ENCODE data around the gene ZNF263. TPM values are rescaled to one million over a fixed set of nuclear protein-coding genes. Genes with fewer than 3 reads are reported as not detected.

Gene ZNF263
- total RNA-seq, 1 experiment from 2014 or later, result 29.5 TPM

- TF ChIP-seq ZNF281 (CRISPR knock-in tag; IDR thresholded peaks at IDR 0.05), result 0 out of 2 replicates have a peak, but pooled peaks have one; percentile 50
- no peak for TF ChIP-seq FOXJ3 (CRISPR knock-in tag; IDR thresholded peaks at IDR 0.05; ENCODE audit: borderline replicate concordance)
- TF ChIP-seq CBFB (CRISPR knock-in tag; IDR thresholded peaks at IDR 0.05; ENCODE audit: low read depth), result no peak
- TF ChIP-seq, protein P1, sequence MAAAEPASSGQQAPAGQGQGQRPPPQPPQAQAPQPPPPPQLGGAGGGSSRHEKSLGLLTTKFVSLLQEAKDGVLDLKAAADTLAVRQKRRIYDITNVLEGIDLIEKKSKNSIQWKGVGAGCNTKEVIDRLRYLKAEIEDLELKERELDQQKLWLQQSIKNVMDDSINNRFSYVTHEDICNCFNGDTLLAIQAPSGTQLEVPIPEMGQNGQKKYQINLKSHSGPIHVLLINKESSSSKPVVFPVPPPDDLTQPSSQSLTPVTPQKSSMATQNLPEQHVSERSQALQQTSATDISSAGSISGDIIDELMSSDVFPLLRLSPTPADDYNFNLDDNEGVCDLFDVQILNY (CRISPR knock-in tag; IDR thresholded peaks at IDR 0.05), result 0 out of 2 replicates have a peak, but pooled peaks have one; percentile 56
- TF ChIP-seq ZNF396 (CRISPR knock-in tag; IDR thresholded peaks at IDR 0.05; ENCODE audit: borderline replicate concordance), result no peak
- TF ChIP-seq IRF2 (CRISPR knock-in tag; IDR thresholded peaks at IDR 0.05; ENCODE audit: borderline replicate concordance, low read depth), result no peak
- no peak for TF ChIP-seq RORB (CRISPR knock-in tag; IDR thresholded peaks at IDR 0.05)
- peak; percentile 28; the same call in 1 of the 2 replicates for TF ChIP-seq ZNF263 (CRISPR knock-in tag; IDR thresholded peaks at IDR 0.05; ENCODE audit: low read depth)
- 0 out of 2 replicates have a peak, but pooled peaks have one; percentile 11 for TF ChIP-seq ZNF317 (CRISPR knock-in tag; IDR thresholded peaks at IDR 0.05; ENCODE audit: borderline replicate concordance, low read depth)
- TF ChIP-seq GRHL2 (CRISPR knock-in tag; IDR thresholded peaks at IDR 0.05; ENCODE audit: insufficient replicate concordance, severe bottlenecking), result no peak
- TF ChIP-seq NR2C2 (CRISPR knock-in tag; IDR thresholded peaks at IDR 0.05), result no peak; the same call in 1 of the 2 replicates
- TF ChIP-seq, protein P2, sequence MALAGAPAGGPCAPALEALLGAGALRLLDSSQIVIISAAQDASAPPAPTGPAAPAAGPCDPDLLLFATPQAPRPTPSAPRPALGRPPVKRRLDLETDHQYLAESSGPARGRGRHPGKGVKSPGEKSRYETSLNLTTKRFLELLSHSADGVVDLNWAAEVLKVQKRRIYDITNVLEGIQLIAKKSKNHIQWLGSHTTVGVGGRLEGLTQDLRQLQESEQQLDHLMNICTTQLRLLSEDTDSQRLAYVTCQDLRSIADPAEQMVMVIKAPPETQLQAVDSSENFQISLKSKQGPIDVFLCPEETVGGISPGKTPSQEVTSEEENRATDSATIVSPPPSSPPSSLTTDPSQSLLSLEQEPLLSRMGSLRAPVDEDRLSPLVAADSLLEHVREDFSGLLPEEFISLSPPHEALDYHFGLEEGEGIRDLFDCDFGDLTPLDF (CRISPR knock-in tag; IDR thresholded peaks at IDR 0.05), result no peak
- no peak for TF ChIP-seq TP53 (CRISPR knock-in tag; IDR thresholded peaks at IDR 0.05)
- no peak for TF ChIP-seq ATF3 (CRISPR knock-in tag; conservative IDR thresholded peaks at IDR 0.05)
- TF ChIP-seq ZNF425 (CRISPR knock-in tag; conservative IDR thresholded peaks at IDR 0.05), result no peak
- TF ChIP-seq, protein P3, sequence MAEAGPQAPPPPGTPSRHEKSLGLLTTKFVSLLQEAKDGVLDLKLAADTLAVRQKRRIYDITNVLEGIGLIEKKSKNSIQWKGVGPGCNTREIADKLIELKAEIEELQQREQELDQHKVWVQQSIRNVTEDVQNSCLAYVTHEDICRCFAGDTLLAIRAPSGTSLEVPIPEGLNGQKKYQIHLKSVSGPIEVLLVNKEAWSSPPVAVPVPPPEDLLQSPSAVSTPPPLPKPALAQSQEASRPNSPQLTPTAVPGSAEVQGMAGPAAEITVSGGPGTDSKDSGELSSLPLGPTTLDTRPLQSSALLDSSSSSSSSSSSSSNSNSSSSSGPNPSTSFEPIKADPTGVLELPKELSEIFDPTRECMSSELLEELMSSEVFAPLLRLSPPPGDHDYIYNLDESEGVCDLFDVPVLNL (CRISPR knock-in tag; IDR thresholded peaks at IDR 0.05; ENCODE audit: borderline replicate concordance, low read depth), result no peak
- no peak for TF ChIP-seq ERG (CRISPR knock-in tag; IDR thresholded peaks at IDR 0.05)
- TF ChIP-seq, protein P4, sequence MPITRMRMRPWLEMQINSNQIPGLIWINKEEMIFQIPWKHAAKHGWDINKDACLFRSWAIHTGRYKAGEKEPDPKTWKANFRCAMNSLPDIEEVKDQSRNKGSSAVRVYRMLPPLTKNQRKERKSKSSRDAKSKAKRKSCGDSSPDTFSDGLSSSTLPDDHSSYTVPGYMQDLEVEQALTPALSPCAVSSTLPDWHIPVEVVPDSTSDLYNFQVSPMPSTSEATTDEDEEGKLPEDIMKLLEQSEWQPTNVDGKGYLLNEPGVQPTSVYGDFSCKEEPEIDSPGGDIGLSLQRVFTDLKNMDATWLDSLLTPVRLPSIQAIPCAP (CRISPR knock-in tag; IDR thresholded peaks at IDR 0.05), result no peak
- TF ChIP-seq HMGA2 (CRISPR knock-in tag; IDR thresholded peaks at IDR 0.05), result no peak
- peak; percentile 78 for TF ChIP-seq NFYB (CRISPR knock-in tag; conservative IDR thresholded peaks at IDR 0.05; ENCODE audit: low read depth)
- TF ChIP-seq NR1H2 (CRISPR knock-in tag; IDR thresholded peaks at IDR 0.05), result no peak
- TF ChIP-seq ZNF416 (CRISPR knock-in tag; IDR thresholded peaks at IDR 0.05), result no peak
- TF ChIP-seq, protein P5, sequence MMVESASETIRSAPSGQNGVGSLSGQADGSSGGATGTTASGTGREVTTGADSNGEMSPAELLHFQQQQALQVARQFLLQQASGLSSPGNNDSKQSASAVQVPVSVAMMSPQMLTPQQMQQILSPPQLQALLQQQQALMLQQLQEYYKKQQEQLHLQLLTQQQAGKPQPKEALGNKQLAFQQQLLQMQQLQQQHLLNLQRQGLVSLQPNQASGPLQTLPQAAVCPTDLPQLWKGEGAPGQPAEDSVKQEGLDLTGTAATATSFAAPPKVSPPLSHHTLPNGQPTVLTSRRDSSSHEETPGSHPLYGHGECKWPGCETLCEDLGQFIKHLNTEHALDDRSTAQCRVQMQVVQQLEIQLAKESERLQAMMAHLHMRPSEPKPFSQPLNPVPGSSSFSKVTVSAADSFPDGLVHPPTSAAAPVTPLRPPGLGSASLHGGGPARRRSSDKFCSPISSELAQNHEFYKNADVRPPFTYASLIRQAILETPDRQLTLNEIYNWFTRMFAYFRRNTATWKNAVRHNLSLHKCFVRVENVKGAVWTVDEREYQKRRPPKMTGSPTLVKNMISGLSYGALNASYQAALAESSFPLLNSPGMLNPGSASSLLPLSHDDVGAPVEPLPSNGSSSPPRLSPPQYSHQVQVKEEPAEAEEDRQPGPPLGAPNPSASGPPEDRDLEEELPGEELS (CRISPR knock-in tag; IDR thresholded peaks at IDR 0.05), result 0 out of 2 replicates have a peak, but pooled peaks have one; percentile 15
- no peak for TF ChIP-seq SMAD4 (CRISPR knock-in tag; IDR thresholded peaks at IDR 0.05)
- TF ChIP-seq PRRX2 (CRISPR knock-in tag; IDR thresholded peaks at IDR 0.05), result no peak
Observed at GRCh38 chr16:3282730-3283542, at the start of gene ZNF263 (continued).

Data from WTC11 (cell line).